GM18519 (cell line): Measurements from ENCODE around the gene DOC2B.
"Not testable (repeated sequence)": the region's sequence is repeated elsewhere in the genome, so short reads cannot be mapped to it uniquely, and the experiment has no call there.

Source experiments
- ATAC-seq: cut with Tn5 transposase; IDR thresholded peaks from one replicate; pipeline ENCODE4 v1.9.1; 2021; ENCODE audit warnings: mild to moderate bottlenecking, moderate library complexity; ENCODE audit not compliant: unreplicated experiment, low FRiP score

The DOC2B gene

GRCh38 chr17:149231-149630 is 32.2 kb downstream of the DOC2B start:
- no peak for ATAC-seq

DNA sequence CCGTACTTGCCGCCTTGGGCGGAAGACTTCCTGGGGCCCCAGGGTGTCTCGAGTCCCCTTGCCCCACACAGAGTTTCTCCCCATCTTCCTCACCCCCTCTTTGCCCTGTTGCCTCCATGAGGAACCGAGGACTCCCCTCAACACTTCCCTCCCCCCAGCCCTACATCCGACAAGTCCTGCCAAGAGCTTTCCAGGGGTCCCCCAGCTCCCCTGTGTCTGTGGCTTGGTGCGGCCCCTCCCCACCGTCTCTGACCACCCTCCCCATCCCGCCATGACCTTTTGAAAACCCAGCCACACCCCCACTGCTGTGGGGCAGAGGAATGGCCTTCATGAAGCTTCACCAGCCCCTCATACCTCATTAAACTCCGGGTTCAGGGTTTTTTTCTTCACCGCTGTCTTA is 32.7 kb downstream of the DOC2B start:
- no peak for ATAC-seq

GRCh38 chr17:147796-148740 is 33.4 kb downstream of the DOC2B start:
- no peak for ATAC-seq

DNA sequence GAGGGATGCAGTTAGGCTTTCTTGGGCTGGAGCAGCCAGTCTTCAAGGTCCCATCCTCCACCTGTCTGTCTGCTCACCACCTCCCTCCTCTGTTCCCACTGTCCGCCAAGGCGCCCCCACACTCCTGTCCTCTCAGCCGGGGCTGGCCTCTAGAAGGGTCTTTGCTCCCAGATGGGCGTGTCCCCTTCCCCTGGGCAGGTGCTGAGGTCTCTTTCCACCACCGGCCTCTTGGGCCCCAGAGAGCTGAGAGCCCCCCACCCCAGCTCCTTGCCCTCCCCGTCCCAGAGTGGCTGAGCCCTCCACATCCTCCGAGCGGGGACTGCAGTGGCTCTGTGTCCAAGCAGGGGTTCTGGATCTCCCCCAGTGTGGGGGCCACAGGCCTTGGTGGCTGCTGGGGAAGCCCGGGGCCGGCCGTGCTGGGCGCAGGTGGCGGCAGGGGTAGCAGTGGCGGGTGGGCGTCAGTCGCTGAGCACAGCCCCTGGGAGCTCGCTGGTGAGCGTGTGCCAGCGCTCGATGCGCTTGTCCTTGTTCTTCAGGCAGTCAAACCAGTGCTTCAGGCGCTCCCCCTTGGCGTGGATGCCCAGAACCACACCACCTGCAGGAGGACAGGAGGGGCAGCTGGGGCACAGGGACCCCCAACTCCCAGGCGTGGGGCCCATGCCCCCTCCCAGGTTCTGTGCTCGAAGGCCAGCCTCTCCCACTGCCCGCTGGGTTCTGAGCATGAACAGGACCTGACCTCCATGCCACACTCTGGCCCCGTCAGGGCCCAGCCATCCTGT is 34.3 kb downstream of the DOC2B start:
- ATAC-seq = no peak

- no peak for ATAC-seq
Measured at GRCh38 chr17:146546-146945, 34.9 kb downstream of the DOC2B start.

DNA sequence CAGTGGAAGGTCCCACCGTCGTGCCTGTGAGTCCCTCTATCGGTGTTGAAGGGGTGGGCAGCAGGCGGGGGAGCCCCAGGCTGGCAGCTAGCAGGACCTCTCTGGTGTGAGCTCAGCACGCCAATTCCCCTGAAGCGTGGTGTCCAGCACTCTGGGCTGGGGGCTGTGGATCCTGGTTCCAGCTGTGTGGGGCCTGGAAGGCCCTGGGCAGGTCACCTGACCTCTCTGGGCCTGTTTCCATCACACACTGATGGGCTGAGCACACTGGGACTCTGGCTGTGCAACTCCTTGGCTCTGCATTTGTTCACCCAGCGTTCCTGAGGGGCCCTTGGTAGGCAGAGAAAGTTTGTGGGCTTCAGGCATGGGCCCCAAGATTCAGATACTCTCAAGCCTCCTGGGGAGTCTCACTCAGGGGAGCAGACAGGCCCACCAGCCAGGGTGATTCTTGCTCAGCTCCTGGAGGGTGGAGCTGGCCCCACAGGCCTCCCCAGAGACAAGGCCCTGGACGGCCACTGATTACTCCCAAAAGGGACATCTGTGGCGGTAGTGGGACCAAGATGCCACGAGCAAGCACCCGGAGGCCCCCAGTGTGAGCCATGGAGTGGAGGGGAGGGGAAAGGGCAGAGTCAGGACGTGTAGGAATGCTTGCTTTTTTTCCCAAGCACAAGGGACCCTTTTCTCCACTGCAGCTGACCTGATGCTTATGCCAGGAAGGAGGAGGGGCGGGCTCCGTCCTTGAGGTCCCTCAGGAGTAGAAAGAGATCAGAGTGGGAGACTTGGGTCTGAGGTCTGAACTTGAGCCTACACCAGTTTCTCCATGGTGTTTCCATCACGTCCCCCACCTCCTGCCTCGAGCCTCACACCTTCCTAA is 35.5 kb downstream of the DOC2B start:
- ATAC-seq = no peak

GRCh38 chr17:144936-145670 is 36.3 kb downstream of the DOC2B start:
- ATAC-seq = no peak

DNA sequence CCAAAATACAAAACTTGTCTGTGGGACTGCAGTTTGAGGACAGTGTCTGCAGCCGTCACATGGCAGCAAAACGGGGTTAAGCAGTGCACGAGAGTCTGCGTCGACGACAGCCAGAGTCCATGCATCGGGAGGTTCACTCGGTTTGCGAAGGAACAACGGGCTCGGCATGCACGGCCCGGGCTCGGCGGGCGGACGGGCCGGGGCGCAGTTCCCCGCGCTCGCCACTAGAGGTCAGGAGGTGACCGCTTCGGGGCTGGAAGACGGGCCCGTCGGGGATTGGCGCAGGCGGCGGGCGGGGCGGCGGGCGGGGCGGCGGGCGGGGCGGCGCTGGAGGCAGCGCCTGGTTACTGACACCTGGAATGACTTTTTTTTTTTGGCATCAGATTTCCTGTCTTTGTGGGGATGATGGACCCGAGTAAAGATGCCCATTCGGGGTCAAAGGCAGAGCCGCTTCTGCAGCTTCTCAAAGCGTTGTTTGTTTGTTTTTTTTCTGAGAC is 37.6 kb downstream of the DOC2B start:
- ATAC-seq = no peak

DNA sequence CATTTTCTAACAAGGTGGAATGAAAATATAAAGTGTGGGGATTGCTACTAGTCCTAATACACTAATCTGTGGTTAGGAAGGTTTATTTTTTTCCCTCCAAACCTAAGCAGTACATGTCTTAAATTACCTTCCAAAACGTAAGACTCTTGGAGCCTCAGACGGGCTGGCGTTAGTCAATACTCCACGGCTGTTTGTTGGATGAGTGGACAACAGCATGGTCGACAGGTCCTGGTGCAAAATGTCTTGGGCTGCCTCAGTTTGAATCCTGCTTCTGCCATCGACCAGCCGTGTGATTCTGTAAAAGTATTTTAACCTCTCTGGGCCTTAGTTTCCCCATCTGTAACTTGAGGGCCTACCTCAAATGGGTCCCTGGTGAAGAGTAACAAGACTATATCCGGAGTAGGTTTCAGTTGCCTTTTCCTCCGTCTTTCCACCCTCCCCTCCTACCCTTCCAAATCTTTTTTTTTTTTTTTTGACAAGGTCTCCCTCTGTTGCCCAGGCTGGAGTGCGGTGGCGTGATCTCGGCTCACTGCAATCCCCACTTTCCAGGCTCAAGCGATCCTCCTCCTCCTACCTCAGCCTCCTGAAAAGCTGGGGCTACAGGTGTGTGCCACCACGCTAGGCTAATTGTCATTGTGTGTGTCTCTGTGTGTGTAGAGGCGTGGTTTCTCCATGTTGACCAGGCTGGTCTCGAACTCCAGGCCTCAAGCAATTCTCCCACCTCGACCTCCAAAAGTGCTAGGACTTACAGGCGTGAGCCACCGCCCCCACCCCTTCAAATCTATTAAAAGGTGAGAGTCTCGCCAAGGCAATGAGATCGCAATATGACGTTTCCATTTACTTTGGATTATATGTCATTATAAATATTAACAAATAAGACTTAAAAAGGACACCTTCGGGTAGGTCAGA is 38.3 kb downstream of the DOC2B start:
- no peak for ATAC-seq

DNA sequence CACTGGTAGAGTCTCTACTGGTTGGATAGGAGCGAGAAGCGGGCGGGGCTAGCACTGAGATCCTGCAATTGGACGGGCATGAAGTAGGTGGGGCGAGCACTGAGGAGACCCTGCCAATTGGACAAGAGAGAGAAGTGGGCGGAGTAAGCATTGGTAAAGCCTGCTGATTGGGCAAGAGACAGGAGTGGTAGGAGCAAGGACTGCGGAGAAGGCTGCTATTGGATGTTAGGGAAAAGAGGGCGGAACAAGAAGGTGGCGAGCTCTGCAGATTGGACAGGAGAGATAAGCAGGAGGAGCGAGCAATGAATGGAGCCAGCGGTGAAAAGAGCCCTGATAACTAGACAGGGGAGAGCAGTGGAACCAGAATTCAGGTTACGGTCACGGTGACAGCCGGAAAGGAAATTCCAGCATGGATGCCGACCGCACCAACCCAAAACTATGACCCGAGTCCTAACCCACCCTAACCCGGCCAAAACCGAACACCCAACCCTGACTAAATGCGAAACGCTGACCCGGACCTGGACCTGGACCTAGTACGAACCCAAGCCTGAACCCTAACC is 39.3 kb downstream of the DOC2B start:
- no peak for ATAC-seq

DNA sequence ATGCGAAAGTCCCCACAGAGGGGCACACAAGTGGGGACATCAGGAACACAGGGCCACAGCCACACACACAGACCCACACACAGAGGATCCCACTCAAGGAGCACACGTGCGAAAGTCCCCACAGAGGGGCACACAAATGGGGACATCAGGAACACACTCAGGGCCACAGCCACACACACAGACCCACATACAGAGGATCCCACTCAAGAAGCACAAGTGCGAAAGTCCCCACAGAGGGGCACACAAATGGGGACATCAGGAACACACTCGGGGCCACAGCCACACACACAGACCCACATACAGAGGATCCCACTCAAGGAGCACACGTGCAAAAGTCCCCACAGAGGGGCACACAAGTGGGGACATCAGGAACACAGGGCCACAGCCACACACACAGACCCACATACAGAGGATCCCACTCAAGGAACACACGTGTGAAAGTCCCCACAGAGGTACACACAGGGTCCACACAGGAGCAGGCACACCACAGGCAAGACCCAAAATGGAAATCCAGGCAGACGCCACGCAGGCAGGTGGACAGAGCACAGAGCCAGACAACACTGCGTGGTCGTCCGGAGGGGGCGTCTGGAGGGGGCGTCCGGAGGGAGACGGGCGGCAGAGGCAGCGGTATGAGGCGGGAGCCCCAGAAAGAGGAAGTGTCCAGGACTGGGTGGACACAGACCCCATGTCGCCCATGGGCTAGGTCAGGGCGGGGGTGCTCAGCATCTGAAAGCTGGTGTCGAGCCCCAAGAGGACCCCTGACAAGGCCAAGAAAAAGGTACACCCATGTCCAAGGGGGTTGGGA is 41.8 kb downstream of the DOC2B start:
- ATAC-seq = not testable (repeated sequence)

DNA sequence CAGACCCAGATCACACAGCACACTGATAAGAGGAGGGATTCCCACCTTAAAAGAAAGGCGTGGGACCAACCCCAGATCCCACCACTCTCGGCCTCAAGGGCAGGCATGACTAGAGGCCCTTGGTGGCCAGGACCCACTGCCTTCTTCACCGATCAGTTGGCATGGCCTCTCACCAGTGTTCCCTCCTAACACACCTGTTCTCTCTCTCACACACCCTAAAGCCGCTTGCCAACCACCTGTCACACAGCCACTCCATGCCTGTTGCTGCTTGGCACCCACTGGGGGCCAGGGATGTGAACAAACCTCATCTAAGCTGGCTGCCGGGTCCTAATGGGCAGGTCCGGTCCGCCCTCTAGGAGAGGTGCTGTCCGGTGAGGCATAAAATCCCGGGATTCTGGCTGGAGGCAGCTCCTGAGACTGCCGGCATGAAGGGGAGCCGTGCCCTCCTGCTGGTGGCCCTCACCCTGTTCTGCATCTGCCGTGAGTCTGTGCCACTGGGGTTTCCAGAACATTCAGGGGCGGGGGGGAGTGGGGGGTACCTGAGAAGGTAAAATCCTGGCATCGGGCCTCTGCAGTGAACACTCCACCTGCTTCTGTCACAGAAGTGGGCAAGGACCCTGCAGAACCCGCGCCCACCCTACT is 44.2 kb downstream of the DOC2B start, which contains the start of gene SCGB1C2:
Gene SCGB1C2 (plus strand): TSS at position 404 of the 642 bp plus-strand sequence. CDS start 22 bp downstream, at position 426.
- ATAC-seq = not testable (repeated sequence)

DNA sequence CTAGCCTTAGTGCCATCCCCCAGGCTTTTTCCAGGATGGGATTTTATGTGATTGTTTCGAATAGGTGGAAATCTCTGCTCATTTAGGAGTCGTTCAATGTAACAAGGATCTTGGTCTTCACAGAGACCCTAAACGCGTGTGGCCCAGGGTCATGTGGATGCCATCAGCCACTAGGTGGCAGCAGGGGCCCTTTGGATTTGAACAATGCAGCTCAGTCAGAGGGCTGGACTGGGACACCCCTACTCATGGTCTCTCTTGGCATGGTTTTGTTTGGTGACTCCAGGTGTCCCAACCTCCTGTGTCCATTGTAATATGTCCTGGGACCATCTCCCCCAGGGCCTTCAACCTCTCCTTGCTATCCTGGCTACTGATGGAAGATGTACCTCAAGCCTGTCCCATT is 44.9 kb downstream of the DOC2B start:
- ATAC-seq = not testable (repeated sequence)

- not testable (repeated sequence) for ATAC-seq
Measured at GRCh38 chr17:135895-136294, 45.6 kb downstream of the DOC2B start.

DNA sequence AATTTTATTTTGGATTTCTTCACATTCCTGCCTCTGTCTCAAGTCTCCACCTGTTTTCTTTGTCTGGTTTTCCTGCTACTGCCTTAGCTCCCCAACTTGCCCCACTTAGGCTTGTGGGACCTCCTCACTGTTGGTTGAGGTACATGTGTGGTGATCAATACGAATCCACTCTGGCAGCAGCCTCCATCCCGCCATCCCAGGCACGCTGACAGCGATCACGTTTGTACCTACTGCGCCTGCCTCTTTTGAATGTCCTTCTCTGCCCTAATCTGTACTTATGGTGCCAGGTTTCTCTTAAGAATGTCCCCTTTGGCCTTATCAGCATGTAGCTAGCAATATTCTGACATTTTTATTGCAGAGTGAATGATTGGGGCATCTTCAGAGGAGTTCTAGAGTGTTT is 46.4 kb downstream of the DOC2B start:
- ATAC-seq = not testable (repeated sequence)

DNA sequence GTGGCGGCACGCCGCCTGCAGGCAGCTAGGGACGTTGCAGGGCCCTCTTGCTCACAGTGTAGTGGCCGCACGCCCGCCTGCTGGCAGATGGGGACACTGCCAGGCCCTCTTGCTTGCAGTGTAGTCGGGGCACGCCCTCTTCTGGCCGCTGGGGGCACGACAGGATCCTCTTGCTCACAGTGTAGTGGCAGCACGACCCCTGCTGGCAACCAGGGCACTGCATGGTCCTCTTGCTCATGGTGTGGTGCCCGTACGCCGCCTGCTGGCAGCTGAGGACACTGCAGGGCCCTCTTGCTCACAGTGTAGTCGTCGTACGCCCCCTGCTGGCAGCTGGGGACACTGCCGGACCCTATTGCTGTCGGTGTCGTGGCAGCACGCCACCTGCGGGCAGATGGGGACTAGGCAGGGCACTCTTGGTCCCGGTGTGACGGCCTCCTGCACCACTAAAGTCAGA is 47.1 kb downstream of the DOC2B start:
- peak; percentile 68 for ATAC-seq

- not testable (repeated sequence) for ATAC-seq
Measured at GRCh38 chr17:133932-134331, 47.5 kb downstream of the DOC2B start.
